OCI-LY7 (cell line): ENCODE results near the gene THSD7A. TPM values are rescaled to one million over a fixed set of nuclear protein-coding genes. Genes with fewer than 3 reads are reported as not detected.

Source experiments
- BruUV-seq: library from RNA; stranded (reverse); fragments of 400-500 nt; replicated peaks from 2 replicates; lab custom pipeline; 2021; lab: Mats Ljungman, UMichigan
- CTCF ChIA-PET: fragments of 300-600 bp; sonication (Branson Sonifier 250); formaldehyde crosslinking; loops from one replicate; lab custom pipeline; 2022; ENCODE audit warnings: antibody characterized with exemption; ENCODE audit not compliant: unreplicated experiment; lab: Charles Lee
- POLR2A ChIA-PET: fragments of 300-600 bp; sonication (Branson Sonifier 250); formaldehyde crosslinking; loops from one replicate; lab custom pipeline; 2022; ENCODE audit warnings: antibody characterized with exemption; lab: Charles Lee
- DNase-seq: peaks from one replicate; pipeline ENCODE4 v3.0.0-alpha.2; 2015; ENCODE audit warnings: low spot score
- H2AFZ ChIP-seq: fragments of 200-600 bp; sonication (generic), shearing (Covaris generic); 2 replicates; pipeline ENCODE4 v1.6.1; 2014; ENCODE audit warnings: mild to moderate bottlenecking, antibody characterized with exemption, low read length, moderate library complexity
- H3K27ac ChIP-seq: fragments of 200-600 bp; sonication (generic); 2 replicates; pipeline ENCODE4 v1.5.1; 2014; ENCODE audit warnings: mixed run types, low read depth, mild to moderate bottlenecking, moderate library complexity, low read length, inconsistent platforms; ENCODE audit not compliant: poor library complexity, severe bottlenecking
- H3K36me3 ChIP-seq: fragments of 200-600 bp; sonication (generic); 2 replicates; pipeline ENCODE4 v1.6.1; 2014; ENCODE audit warnings: mild to moderate bottlenecking, antibody characterized with exemption, low read length, moderate library complexity, mixed read lengths; ENCODE audit not compliant: insufficient read depth
- H3K4me1 ChIP-seq: fragments of 200-600 bp; sonication (generic); 2 replicates; pipeline ENCODE4 v1.5.1; 2014; ENCODE audit warnings: mild to moderate bottlenecking, low read length; ENCODE audit not compliant: insufficient read depth, poor library complexity, severe bottlenecking
- H3K4me2 ChIP-seq: fragments of 200-600 bp; sonication (generic); 2 replicates; pipeline ENCODE4 v1.6.1; 2014; ENCODE audit warnings: mild to moderate bottlenecking, low read length
- H3K4me3 ChIP-seq: fragments of 200-600 bp; sonication (generic); 2 replicates; pipeline ENCODE4 v1.5.1; 2014; ENCODE audit warnings: mild to moderate bottlenecking, low read depth, low read length; ENCODE audit not compliant: poor library complexity, severe bottlenecking
- H3K79me2 ChIP-seq: fragments of 200-600 bp; sonication (generic); 2 replicates; pipeline ENCODE4 v1.6.1; 2016; ENCODE audit warnings: low read depth, mild to moderate bottlenecking, low read length, moderate library complexity, mixed read lengths; ENCODE audit not compliant: insufficient read depth
- H3K9me2 ChIP-seq: fragments of 200-600 bp; sonication (generic); 2 replicates; pipeline ENCODE4 v1.6.1; 2016; ENCODE audit warnings: mild to moderate bottlenecking, low read length, mixed read lengths; ENCODE audit not compliant: insufficient read depth
- H3K9me3 ChIP-seq: fragments of 200-600 bp; sonication (generic); 2 replicates; pipeline ENCODE4 v1.6.1; 2014; ENCODE audit warnings: mild to moderate bottlenecking, mixed run types, low read length, mixed read lengths
- H4K20me1 ChIP-seq: fragments of 200-600 bp; sonication (generic); 2 replicates; pipeline ENCODE4 v1.6.1; 2014; ENCODE audit warnings: mild to moderate bottlenecking, antibody characterized with exemption, low read length, moderate library complexity, mixed read lengths; ENCODE audit not compliant: insufficient read depth
- CTCF ChIP-seq: fragments of 200-600 bp; sonication (generic); conservative IDR thresholded peaks from 2 replicates; pipeline ENCODE4 v1.5.1; 2014; ENCODE audit warnings: mild to moderate bottlenecking, antibody characterized with exemption, low read length, moderate library complexity, mixed read lengths
- EZH2phosphoT487 ChIP-seq: fragments of 200-600 bp; sonication (generic); IDR thresholded peaks from 2 replicates; pipeline ENCODE4 v1.6.1; 2018; ENCODE audit warnings: low read depth, borderline replicate concordance, mild to moderate bottlenecking, mixed run types, antibody characterized with exemption, low read length, moderate library complexity, mixed read lengths
- intact Hi-C: fragments of 100-400 bp; cut with micrococcal nuclease; formaldehyde crosslinking; loops from one replicate; pipeline ENCODE4 v1.10.0; 2022; ENCODE audit not compliant: unreplicated experiment
- total RNA-seq, 2 experiments: library from RNA; depleted of rRNA in 1 of 2; stranded (reverse); fragments of >200 nt in 1 of 2; shearing (Covaris generic) in 1 of 2; gene quantifications; 2 replicates each; pipeline ENCODE4 v1.2.3, GENCODE V29; 2014 to 2022

Gene THSD7A
- total RNA-seq, 2 experiments from 2014 or later: 0.13 TPM; not detected in 1

- Histone ChIP-seq H3K36me3 (no peaks in the 10 kb centered on the region), H3K79me2 (no peaks in the 10 kb centered on the region), H3K4me2 (no peak overlapping the region), H3K27ac (no peak overlapping the region), H3K4me1 (no peaks in the 10 kb centered on the region), H3K9me2 (no peaks in the 10 kb centered on the region), H3K9me3 (no peaks in the 10 kb centered on the region), H2AFZ (no peak overlapping the region), H3K4me3 (no peak overlapping the region), H4K20me1 (no peaks in the 10 kb centered on the region)
- intact Hi-C loops: no loop called here
- BruUV-seq: no TSS peak
- no peak for TF ChIP-seq CTCF
- TF ChIP-seq EZH2phosphoT487: no peak
- ChIA-PET CTCF (no interaction called here), POLR2A (interaction anchor here (1.4 to 1.9 kb wide), 2 partner anchors 9 to 12 kb away, joined by 4 to 6 read pairs; no protein-coding TSS in a partner anchor)
- DNase-seq: no peak
These were observed 141.6 kb downstream of the THSD7A start for GRCh38 chr7:11690395-11690794.

- no peak for DNase-seq
- H2AFZ ChIP-seq: no peak overlapping the region
- no peaks in the 10 kb centered on the region for H4K20me1 ChIP-seq
- no peaks in the 10 kb centered on the region for H3K36me3 ChIP-seq
- no TSS peak for BruUV-seq
- no peak overlapping the region for H3K4me2 ChIP-seq
- no peaks in the 10 kb centered on the region for H3K79me2 ChIP-seq
- intact Hi-C loops: no loop called here
- H3K4me3 ChIP-seq: no peak overlapping the region
- H3K27ac ChIP-seq: no peak overlapping the region
- CTCF ChIA-PET: no interaction called here
- H3K4me1 ChIP-seq: no peaks in the 10 kb centered on the region
- no peaks in the 10 kb centered on the region for H3K9me3 ChIP-seq
- H3K9me2 ChIP-seq: no peaks in the 10 kb centered on the region
- no peak for TF ChIP-seq CTCF
- no peak for TF ChIP-seq EZH2phosphoT487
- POLR2A ChIA-PET: interaction anchor here (1.4 to 1.9 kb wide), 3 partner anchors 10 to 14 kb away, joined by 3 to 6 read pairs (median 4); no protein-coding TSS in a partner anchor
These were observed 142.9 kb downstream of the THSD7A start for GRCh38 chr7:11689096-11689495.

GRCh38 chr7:11681461-11681860, 150.5 kb downstream of the THSD7A start:
- no peaks in the 10 kb centered on the region for H3K9me3 ChIP-seq
- TF ChIP-seq CTCF (no peak), EZH2phosphoT487 (no peak)
- H2AFZ ChIP-seq: no peak overlapping the region
- no peaks in the 10 kb centered on the region for H3K36me3 ChIP-seq
- H3K4me2 ChIP-seq: no peak overlapping the region
- no peaks in the 10 kb centered on the region for H3K4me1 ChIP-seq
- intact Hi-C loops: no loop called here
- no TSS peak for BruUV-seq
- H3K27ac ChIP-seq: no peak overlapping the region
- no peaks in the 10 kb centered on the region for H3K9me2 ChIP-seq
- DNase-seq: no peak
- no peaks in the 10 kb centered on the region for H4K20me1 ChIP-seq
- ChIA-PET CTCF (no interaction called here), POLR2A (no interaction called here)
- H3K79me2 ChIP-seq: no peaks in the 10 kb centered on the region
- H3K4me3 ChIP-seq: no peak overlapping the region
